ENCODE results near the gene SPRR2B. TPM values are rescaled to one million over a fixed set of nuclear protein-coding genes. Genes with fewer than 3 reads are reported as not detected.
"Not testable (repeated sequence)": the region's sequence is repeated elsewhere in the genome, so short reads cannot be mapped to it uniquely, and the experiment has no call there.

The SPRR2B gene
- total RNA-seq, 1 donor from 2014 or later = not detected

DNA sequence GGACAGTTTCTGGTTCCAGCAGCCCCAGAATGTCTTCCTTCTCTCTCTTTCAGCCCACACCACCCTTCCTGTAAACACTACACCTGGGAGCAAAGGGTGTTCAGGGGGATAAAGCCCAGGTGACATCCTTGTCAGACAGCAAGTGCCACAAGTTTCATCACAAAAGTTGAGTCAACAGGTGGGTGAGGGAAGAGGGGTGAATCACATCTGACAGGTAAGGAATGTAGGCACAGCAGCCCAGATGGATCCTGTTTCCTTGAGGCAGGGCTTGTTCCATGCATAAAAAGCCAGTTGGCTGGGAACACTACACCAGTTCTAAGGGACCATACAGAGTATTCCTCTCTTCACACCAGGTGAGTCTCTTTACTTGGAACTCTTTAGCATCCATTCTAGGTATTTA, 40.5 kb downstream of the SPRR2B start, which contains the start of gene SPRR1B:
Gene SPRR1B, plus strand, starts transcription at position 309 of the 400 bp plus-strand sequence. CDS start 1,143 bp downstream, outside the sequence.
- Mint-ChIP-seq H3K27me3 (ENCODE audit: low read depth) (peaks cover 7% of the 10 kb centered on the region), H3K36me3 (ENCODE audit: low read depth) (no peaks in the 10 kb centered on the region), H3K4me3 (no peak within 1 kb of the TSS), H3K9me3 (peaks cover 5% of the 10 kb centered on the region), H3K27ac (ENCODE audit: unreplicated experiment) (no peak within 1 kb of the TSS), H3K4me1 (no peaks in the 10 kb centered on the region)
- no peak for DNase-seq (ENCODE audit: low read depth, low spot score)
- no peak for TF ChIP-seq CTCF (conservative IDR thresholded peaks at IDR 0.05)

- Mint-ChIP-seq H3K9me3 (peaks cover 5% of the 10 kb centered on the region), H3K27ac (ENCODE audit: unreplicated experiment) (no peak overlapping the region), H3K36me3 (ENCODE audit: low read depth) (no peaks in the 10 kb centered on the region), H3K4me3 (no peak overlapping the region), H3K27me3 (ENCODE audit: low read depth) (peaks cover 5% of the 10 kb centered on the region), H3K4me1 (no peaks in the 10 kb centered on the region)
- TF ChIP-seq CTCF (conservative IDR thresholded peaks at IDR 0.05) = no peak
- no peak for DNase-seq (ENCODE audit: low read depth, low spot score)
Observed at GRCh38 chr1:153028766-153029165, 42.6 kb downstream of the SPRR2B start.

GRCh38 chr1:153025797-153026196, 45.6 kb downstream of the SPRR2B start:
- Mint-ChIP-seq H3K36me3 (ENCODE audit: low read depth) (no peaks in the 10 kb centered on the region), H3K9me3 (peaks cover 5% of the 10 kb centered on the region), H3K27me3 (ENCODE audit: low read depth) (peaks cover 2% of the 10 kb centered on the region), H3K4me1 (no peaks in the 10 kb centered on the region), H3K27ac (ENCODE audit: unreplicated experiment) (no peak overlapping the region), H3K4me3 (no peak overlapping the region)
- no peak for TF ChIP-seq CTCF (conservative IDR thresholded peaks at IDR 0.05)
- no peak for DNase-seq (ENCODE audit: low read depth, low spot score)

DNA sequence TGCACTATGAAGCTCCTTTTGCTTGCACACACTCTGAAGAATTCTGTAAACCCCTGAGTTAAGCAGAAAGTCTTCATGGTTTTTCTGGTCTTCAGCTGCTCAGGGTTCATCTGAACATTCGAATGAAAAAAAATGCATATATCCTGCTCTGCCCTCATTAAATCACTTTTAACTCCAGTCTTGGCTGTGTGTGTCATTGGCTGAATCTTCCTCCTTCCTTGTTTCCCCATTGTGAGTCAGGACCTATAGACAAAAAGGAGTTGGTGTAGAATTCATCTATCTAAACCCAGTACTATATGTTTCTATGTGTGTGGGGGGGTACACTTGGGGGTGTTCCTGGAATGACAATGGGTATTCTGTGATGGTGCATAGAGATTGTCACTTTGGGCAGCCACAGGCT, 47.0 kb downstream of the SPRR2B start:
- Mint-ChIP-seq H3K27me3 (ENCODE audit: low read depth) (peaks cover 11% of the 10 kb centered on the region), H3K27ac (ENCODE audit: unreplicated experiment) (no peak overlapping the region), H3K4me1 (no peaks in the 10 kb centered on the region), H3K9me3 (peaks cover 5% of the 10 kb centered on the region), H3K36me3 (ENCODE audit: low read depth) (no peaks in the 10 kb centered on the region), H3K4me3 (no peak overlapping the region)
- DNase-seq (ENCODE audit: low read depth, low spot score) = no peak
- no peak for TF ChIP-seq CTCF (conservative IDR thresholded peaks at IDR 0.05)

DNA sequence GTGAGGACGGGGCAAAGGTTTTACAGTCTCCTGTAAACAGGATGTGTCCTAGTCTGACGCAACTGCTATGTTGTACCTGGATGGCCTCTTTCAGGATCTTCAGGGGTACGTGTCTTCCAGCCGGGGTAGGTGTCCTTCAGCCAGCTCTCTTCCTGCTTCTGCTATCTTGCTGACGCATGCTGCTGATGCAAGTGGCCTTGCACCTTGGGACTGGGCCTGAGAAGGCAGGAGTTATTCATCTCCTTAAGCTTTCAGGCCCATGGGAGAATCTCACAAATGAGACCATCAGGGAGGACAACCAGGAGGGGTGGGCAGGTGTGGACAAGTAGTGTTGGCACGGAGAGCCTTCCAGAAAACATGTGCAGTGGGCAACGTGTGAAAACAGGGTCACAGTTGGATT, 48.3 kb downstream of the SPRR2B start:
- DNase-seq (ENCODE audit: low read depth, low spot score) = no peak
- no peak for TF ChIP-seq CTCF (conservative IDR thresholded peaks at IDR 0.05)

GRCh38 chr1:153022340-153022739, 49.1 kb downstream of the SPRR2B start:
- not testable (repeated sequence) for H3K4me1 Mint-ChIP-seq; H3K27ac Mint-ChIP-seq (ENCODE audit: unreplicated experiment); H3K4me3 Mint-ChIP-seq; H3K9me3 Mint-ChIP-seq; H3K36me3 Mint-ChIP-seq (ENCODE audit: low read depth); DNase-seq (ENCODE audit: low read depth, low spot score)
- H3K27me3 Mint-ChIP-seq (ENCODE audit: low read depth) = peaks cover 14% of the 10 kb centered on the region

More for the DNA sequence above, 48.3 kb downstream of the SPRR2B start:
- Mint-ChIP-seq H3K36me3 (ENCODE audit: low read depth) (no peaks in the 10 kb centered on the region), H3K9me3 (no peaks in the 10 kb centered on the region), H3K27ac (ENCODE audit: unreplicated experiment) (no peak overlapping the region), H3K27me3 (ENCODE audit: low read depth) (peaks cover 14% of the 10 kb centered on the region), H3K4me1 (no peaks in the 10 kb centered on the region), H3K4me3 (no peak overlapping the region)

DNA sequence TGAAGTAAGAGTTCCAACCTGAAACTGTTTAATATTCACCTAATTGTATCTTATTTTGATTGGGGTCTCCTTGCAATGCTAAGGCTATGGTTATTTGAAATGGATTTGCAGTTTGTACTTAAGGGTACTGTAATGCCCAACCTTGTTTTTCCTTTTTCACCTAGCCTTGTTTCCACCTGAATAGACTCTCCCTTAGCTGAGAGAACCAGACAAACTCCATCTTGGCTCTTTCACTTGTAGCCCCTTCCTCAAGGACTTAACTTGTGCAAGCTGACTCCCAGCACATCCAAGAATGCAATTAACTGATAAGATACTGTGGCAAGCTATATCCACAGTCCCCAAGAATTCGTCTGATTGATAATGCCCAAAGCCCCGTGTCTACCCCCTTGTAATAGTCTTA, 49.6 kb downstream of the SPRR2B start:
- not testable (repeated sequence) for H3K9me3 Mint-ChIP-seq; H3K36me3 Mint-ChIP-seq (ENCODE audit: low read depth); H3K4me1 Mint-ChIP-seq; DNase-seq (ENCODE audit: low read depth, low spot score); H3K4me3 Mint-ChIP-seq; H3K27ac Mint-ChIP-seq (ENCODE audit: unreplicated experiment)
- H3K27me3 Mint-ChIP-seq (ENCODE audit: low read depth) = peaks cover 14% of the 10 kb centered on the region
